Measurements from ENCODE around the gene CHTF18. TPM values are rescaled to one million over a fixed set of nuclear protein-coding genes. Genes with fewer than 3 reads are reported as not detected.
"Not testable (repeated sequence)": the region's sequence is repeated elsewhere in the genome, so short reads cannot be mapped to it uniquely, and the experiment has no call there.

The CHTF18 gene
- 6.4 TPM for total RNA-seq

DNA sequence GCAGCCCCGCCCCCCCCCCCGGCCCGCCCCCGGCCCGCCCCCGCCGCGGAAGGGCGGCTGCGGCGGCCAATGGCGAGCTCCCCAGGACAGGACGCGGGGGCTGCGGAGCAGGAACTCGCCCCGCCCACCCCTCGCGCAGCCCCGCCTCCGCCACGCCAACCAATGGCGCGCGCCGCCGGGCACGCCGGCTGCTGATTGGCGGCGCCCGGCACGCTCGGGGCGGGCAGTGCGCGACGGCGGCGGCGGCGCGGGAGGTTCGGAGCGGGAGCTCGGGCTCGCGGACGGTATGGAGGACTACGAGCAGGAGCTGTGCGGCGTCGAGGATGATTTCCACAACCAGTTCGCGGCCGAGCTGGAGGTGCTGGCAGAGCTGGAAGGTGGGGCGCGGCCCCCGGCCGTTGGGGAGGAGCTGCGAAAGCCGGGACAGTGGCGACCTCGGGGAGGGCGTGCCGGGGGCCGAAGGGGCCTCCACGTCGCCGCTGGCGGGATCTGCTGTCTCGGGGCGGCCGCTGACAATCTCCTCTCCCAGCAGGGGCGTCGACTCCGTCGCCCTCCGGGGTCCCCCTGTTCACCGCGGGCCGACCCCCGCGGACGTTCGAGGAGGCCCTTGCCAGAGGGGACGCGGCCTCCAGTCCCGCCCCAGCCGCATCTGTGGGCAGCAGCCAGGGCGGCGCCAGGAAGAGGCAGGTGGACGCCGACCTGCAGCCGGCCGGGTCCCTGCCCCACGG is at the start of gene CHTF18:
CHTF18 (plus strand) TSS at position 222 of the 728 bp plus-strand sequence; CDS start at position 287, 65 bp downstream.
- DNase-seq (ENCODE audit: low spot score): peak; percentile 93
- ATAC-seq: peak; percentile 91

GRCh38 chr16:739560-740458 is 48.6 kb upstream of the CHTF18 start:
- ATAC-seq: peak; percentile 11
- DNase-seq (ENCODE audit: low spot score): no peak

GRCh38 chr16:740459-740763 is 48.0 kb upstream of the CHTF18 start:
- peak; percentile 29 for ATAC-seq
- DNase-seq (ENCODE audit: low spot score): no peak

- peak; percentile 91 for DNase-seq (ENCODE audit: low spot score)
- peak; percentile 95 for ATAC-seq
Measured at GRCh38 chr16:740764-741505, 47.5 kb upstream of the CHTF18 start, which contains the start of gene CIAO3. CIAO3 (minus strand) TSS chr16:740997; CDS start chr16:740985, 12 bp downstream.

DNA sequence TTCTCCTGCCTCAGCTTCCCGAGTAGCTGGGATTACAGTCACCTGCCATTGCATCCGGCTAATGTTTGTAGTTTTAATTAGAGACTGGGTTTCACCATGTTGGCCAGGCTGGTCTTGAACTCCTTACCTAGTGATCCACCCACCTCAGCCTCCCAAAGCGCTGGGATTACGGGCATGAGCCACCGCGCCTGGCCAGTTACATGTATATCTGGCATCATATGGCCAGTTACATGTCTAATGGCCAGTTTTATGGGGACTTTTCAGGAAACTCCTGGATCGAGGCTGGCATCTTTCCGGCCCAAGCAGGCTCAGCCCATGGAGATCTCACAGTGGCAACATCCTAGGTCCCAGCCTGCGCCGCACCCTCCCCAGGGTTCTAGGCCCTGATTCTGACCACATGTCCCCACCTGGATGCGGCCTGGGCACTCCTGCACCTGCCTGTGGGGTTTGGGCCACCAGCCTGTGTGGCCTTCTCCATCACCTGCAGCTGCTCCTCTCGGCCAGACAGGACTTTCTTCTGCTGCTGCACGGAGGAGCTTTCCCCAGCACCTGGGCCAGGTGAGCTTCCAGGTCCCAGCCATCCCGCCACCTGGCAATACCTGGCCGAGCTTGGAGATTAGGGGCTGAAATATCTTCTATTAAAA is 46.3 kb upstream of the CHTF18 start:
- no peak for ATAC-seq
- DNase-seq (ENCODE audit: low spot score): no peak

GRCh38 chr16:742894-743293 is 45.5 kb upstream of the CHTF18 start:
- not testable (repeated sequence) for ATAC-seq; DNase-seq (ENCODE audit: low spot score)

DNA sequence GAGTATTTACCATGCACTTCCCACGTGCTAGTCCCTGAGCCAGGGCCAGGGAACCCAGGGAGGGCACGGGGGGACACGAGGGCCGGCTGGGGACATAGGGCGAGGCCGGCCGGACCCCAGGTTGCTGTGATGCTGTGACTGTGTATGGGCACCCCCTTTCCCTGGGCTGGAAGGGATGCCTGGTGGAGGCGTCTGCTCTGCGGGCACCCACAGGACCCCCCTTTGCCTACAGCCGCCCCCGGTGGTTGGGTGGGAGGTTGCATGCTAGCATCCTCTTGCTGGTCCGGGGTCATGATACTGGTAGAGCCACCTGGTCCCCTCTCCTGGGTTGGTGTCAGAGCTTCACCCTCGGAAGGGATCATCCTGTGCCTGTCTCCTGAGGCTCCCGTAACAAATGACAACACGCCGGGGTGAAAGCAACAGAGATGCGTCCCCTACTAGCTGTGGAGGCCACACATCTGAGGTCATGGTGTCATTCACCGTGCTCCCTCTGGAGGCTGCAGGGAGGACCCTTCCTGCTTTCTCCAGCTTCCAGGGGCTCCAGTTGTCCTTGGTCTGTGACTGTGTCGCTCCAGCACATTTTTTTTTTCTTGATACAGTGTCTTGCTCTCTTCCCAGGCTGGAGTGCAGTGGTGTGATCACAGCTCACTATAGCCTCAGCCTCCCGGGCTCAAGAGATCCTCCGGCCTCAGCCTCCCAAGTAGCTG is 44.5 kb upstream of the CHTF18 start:
- no peak for ATAC-seq
- no peak for DNase-seq (ENCODE audit: low spot score)

DNA sequence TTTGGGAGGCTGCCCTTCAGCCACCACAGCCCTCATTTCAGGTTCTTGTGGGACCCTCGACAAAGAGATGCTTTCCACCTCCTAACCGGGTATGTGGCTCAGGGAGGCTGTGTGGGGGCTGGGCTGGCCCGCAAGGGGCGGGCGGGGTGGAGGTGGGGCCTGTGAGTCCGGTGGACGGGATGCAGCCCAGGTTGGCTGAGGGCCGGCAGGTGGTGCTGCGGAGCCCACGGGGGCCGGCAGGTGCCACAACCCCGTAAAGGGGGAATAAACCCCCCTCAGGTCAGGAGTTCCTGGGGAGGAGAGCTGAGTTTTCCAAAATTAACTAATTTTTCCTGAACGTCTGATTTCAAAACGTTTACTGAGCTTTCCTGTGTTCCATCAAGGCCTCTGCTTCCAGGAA is 42.7 kb upstream of the CHTF18 start:
- no peak for ATAC-seq
- DNase-seq (ENCODE audit: low spot score): no peak

- DNase-seq (ENCODE audit: low spot score) (no peak), ATAC-seq (no peak)
Measured at GRCh38 chr16:746637-747036, 41.8 kb upstream of the CHTF18 start.

- ATAC-seq (no peak), DNase-seq (ENCODE audit: low spot score) (no peak)
Measured at GRCh38 chr16:747978-748746, 40.3 kb upstream of the CHTF18 start.

DNA sequence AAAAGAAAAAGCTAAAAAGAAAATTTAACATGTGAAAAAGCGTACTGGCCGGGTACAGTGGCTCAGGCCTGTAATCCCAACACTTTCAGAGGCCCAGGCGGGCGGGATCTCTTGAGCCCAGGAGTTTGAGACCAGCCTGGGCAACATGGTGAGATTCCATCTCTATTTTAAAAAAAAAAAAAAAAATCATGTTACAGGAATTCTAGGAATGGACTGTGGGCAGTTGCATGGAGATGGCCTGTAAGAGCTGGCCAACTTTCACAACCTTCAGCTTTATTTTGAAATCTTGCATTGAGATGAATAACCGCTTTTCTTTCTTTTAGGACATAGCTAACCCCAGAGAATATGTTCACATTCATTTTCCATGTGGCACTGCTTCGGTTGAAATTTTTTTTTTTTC is 39.4 kb upstream of the CHTF18 start:
- ATAC-seq (no peak), DNase-seq (ENCODE audit: low spot score) (no peak)

DNA sequence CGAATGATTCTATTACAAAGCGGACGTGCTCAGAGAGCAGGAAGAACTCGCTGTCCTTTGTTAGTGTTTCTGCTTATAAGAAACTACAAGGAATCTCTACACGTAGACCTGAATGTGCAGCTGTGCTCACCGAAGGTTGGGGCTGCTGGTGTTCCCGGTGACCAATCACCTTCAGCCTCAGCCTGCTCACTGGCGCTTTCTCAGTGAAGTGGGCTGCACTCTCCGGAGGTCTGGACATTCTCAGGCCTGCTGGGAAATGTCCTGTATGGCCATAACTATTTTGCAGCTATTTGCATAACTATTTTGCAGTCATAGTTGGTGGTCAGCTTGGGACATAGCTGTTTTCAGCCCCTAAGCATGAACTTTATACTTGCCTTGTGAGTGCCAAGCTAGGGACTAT is 37.9 kb upstream of the CHTF18 start:
- ATAC-seq (no peak), DNase-seq (ENCODE audit: low spot score) (no peak)

GRCh38 chr16:751152-752006 is 37.0 kb upstream of the CHTF18 start:
- DNase-seq (ENCODE audit: low spot score): no peak
- peak; percentile 44 for ATAC-seq

DNA sequence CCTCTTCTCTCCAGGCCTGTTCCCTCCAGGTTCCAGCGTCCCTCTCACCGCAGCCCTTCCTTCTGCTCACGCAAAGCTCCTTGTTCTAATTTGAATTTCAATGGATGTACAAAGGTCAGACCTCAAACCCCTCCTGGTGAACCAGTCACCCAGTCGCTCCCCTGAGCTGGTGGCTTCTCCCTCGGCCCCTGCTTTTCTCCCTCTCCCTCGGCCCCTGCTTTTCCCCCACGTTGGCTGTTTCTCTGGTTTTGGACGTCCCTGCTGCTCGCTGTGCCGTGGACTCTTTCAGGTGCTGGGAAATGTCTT is 36.5 kb upstream of the CHTF18 start:
- DNase-seq (ENCODE audit: low spot score): no peak

GRCh38 chr16:754121-754607 is 34.3 kb upstream of the CHTF18 start:
- not testable (repeated sequence) for DNase-seq (ENCODE audit: low spot score); ATAC-seq

More for the DNA sequence above, 36.5 kb upstream of the CHTF18 start:
- no peak for ATAC-seq

DNA sequence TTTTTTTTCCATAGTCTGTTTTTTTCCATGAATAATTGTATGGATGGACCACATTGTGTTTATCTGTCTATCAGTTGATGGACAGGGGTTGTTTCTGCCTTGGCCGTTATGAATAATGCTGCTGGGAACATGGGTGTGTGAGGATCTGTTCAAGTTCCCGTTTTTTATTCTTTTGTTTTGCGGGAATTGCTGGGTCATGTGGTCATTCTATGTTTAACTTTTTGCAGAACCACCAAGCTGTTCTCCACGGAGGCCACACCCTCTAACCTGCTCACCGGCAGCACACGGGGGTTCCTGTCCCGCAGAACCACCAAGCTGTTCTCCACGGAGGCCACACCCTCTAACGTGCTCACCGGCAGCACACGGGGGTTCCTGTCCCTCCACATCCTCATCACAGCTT is 33.8 kb upstream of the CHTF18 start:
- no peak for ATAC-seq
- DNase-seq (ENCODE audit: low spot score): no peak

DNA sequence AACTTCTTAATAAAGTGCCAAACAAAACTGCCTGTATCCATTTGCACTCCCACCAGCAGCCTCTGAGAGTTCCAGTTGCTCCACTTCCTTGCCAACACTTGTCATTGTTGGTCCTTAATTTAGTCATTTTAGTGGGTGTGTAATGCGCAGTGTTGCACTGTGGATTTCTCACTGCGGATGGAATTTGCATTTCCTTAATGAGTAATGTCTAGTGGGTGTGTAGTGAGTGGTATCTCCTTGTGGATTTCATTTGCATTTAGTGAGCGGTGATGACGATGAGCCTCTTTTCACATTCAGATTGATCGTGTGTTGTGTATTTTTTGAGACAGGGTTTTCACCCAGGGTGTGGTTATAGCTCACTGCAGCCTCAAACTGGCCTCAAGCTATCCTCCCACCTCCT is 32.0 kb upstream of the CHTF18 start:
- no peak for ATAC-seq

DNA sequence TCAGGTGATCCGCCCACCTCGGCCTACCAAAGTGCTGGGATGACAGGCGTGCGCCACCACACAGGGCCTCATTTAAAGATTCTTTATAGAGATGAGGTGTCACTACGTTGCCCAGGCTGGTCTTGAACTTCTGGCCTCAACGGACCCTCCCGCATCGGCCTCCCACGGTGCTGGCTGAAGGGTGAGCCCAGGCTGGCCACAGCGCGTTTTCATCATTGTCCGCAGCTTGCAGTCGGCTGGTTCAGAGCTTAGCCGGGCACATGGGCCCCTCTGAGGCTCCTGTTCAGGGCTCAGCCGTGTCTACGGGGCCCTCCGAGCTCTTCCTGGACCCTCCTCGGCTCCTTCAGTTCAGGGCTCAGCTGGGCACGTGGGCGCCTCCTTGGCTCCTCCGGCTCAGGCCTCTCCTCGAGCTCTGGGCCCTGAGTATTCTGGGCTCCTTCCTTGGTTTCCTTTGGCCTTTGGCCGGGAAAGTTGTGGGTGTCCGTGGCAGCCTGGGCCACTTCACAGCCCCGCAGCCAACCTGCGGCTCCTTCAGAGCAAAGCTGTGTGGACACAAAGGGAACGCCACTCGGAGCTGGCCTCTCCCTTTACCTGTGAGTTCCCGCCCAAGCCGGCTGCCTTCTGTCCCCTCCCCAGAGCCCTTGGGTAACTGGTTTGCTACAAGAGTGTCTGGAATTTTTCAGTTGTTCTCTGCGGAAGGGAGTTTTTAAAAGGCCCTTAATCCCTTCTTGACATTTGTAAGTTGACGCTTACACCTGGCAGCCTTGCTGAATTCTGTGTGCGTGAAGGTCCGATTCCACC is 29.1 kb upstream of the CHTF18 start:
- ATAC-seq (no peak), DNase-seq (ENCODE audit: low spot score) (no peak)

More for the DNA sequence above, 32.0 kb upstream of the CHTF18 start:
- no peak for DNase-seq (ENCODE audit: low spot score)

Measured in left lobe of liver (tissue), 2 donors.